ENCODE data around the gene SLCO2B1.

SLCO2B1 gene

DNA sequence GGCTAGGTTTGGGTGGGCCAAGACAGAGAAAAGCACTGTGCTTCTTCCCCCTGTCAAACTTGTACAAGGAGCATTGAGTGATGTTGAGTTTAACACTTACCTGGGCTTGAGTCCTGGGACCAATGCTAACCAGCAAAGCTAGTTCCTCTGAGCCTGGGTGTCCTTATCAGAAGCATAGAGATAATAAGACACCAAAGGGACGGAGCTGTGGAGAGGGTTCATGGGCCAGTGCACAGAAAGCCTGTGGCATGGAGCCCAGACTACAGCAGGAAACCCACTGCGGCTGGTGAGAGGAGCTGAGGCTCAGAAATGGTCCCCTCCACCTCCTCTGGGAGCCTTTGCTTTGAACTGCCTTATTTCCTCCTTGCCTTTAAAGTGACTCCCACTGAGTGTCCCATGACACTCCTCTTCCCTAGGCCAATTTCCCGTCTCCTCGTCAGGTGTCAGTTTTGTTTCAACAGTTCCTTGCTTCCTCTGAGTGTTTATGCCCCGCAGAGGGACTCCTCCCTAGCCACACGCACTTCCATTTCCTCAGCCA lies 9.4 kb downstream of the SLCO2B1 start:
- DNase-seq (ENCODE audit: low spot score in 2 of 2), result no peak
- H3K36me3 Mint-ChIP-seq (ENCODE audit: insufficient read depth), result peaks cover 2% of the 10 kb centered on the region

DNA sequence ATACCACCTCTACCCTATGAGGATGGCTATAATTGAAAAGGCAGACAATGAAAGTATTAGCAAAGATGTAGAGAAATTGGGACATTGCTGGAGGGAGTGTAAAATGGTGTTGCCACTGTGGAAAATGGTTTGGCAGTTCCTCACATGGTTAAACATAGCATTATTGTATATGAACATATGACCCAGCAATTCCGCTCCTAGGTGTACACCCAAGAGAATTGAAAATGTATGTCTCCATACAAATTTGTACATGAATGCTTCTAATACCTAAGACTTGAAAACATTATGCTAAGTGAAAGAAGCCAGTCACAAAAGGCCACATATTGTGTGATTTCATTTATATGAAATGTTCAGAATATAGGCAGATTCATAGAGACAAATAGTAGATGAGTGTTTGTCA lies 10.0 kb downstream of the SLCO2B1 start:
- no peak for DNase-seq (ENCODE audit: low spot score in 2 of 2)
- Mint-ChIP-seq H3K27ac (ENCODE audit: low read depth) (no peak overlapping the region), H3K36me3 (ENCODE audit: insufficient read depth) (peaks cover 2% of the 10 kb centered on the region), H3K4me3 (no peak overlapping the region), H3K4me1 (peaks cover 5% of the 10 kb centered on the region), H3K27me3 (peaks cover 16% of the 10 kb centered on the region), H3K9me3 (no peaks in the 10 kb centered on the region)
- no peak for ATAC-seq (replicated peaks; ENCODE audit: extremely low read depth, poor library complexity, severe bottlenecking)

More for the DNA sequence above, 9.4 kb downstream of the SLCO2B1 start:
- no peak overlapping the region for H3K4me3 Mint-ChIP-seq
- H3K27ac Mint-ChIP-seq (ENCODE audit: low read depth), result no peak overlapping the region
- H3K9me3 Mint-ChIP-seq, result no peaks in the 10 kb centered on the region
- H3K27me3 Mint-ChIP-seq, result peaks cover 16% of the 10 kb centered on the region
- H3K4me1 Mint-ChIP-seq, result peaks cover 5% of the 10 kb centered on the region
- no peak for ATAC-seq (replicated peaks; ENCODE audit: extremely low read depth, poor library complexity, severe bottlenecking)

DNA sequence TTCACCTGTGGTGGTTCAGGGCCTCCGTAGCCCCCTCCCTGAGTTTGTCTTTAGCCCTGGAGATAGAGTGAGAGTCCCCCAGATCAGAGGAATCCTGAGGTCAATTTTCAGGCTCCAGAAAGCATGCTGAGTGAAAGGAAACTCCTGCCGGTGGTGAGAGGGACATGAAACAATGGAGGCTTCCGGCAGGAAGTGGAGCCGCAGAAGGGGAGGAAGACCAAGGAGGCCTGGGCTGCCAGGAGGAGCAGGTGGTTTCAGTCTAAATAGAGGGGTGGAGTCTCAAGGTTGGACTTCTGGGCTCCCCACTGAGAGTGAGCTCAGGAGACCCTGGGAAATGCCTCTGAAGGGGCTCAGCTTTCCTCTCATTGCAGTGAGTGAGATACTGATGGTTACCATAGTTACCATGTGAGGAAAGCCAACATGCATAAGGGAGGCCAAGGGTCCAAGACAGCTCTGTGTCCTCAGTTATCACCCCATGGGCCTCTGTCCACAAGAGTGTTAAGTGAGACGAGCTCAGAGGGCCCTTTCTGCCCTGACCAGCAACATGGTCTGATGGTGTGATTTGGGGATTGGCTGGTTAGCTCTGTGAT lies 10.7 kb downstream of the SLCO2B1 start:
- Mint-ChIP-seq H3K36me3 (ENCODE audit: insufficient read depth) (peaks cover 2% of the 10 kb centered on the region), H3K9me3 (no peaks in the 10 kb centered on the region), H3K27me3 (peaks cover 16% of the 10 kb centered on the region), H3K27ac (ENCODE audit: low read depth) (no peak overlapping the region), H3K4me3 (no peak overlapping the region), H3K4me1 (peaks cover 5% of the 10 kb centered on the region)
- ATAC-seq (replicated peaks; ENCODE audit: extremely low read depth, poor library complexity, severe bottlenecking) (no peak), DNase-seq (ENCODE audit: low spot score in 2 of 2) (no peak)

DNA sequence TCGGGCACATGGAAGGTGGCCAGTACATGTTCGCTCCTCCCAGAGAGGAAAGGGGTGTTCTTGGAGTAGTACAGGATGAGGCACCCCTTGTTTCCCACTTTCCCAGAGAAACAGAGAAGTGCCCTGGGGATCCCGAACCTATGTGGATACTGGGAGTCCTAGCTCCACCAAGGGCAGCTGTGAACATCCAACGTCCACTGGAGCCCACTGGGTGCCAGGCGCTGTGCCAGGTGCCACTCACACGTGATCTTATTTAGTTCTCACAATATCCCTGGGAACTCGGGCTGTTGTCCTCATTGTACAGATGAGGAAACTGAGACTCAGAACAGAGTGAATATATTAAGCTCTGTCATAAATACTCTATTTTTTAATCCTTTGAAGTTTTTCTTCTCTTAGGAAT lies 12.0 kb downstream of the SLCO2B1 start:
- Mint-ChIP-seq H3K9me3 (no peaks in the 10 kb centered on the region), H3K27ac (ENCODE audit: low read depth) (no peak overlapping the region), H3K27me3 (peaks cover 16% of the 10 kb centered on the region), H3K4me3 (no peak overlapping the region), H3K4me1 (peaks cover 5% of the 10 kb centered on the region), H3K36me3 (ENCODE audit: insufficient read depth) (peaks cover 2% of the 10 kb centered on the region)
- DNase-seq (ENCODE audit: low spot score in 2 of 2), result no peak
- no peak for ATAC-seq (replicated peaks; ENCODE audit: extremely low read depth, poor library complexity, severe bottlenecking)

DNA sequence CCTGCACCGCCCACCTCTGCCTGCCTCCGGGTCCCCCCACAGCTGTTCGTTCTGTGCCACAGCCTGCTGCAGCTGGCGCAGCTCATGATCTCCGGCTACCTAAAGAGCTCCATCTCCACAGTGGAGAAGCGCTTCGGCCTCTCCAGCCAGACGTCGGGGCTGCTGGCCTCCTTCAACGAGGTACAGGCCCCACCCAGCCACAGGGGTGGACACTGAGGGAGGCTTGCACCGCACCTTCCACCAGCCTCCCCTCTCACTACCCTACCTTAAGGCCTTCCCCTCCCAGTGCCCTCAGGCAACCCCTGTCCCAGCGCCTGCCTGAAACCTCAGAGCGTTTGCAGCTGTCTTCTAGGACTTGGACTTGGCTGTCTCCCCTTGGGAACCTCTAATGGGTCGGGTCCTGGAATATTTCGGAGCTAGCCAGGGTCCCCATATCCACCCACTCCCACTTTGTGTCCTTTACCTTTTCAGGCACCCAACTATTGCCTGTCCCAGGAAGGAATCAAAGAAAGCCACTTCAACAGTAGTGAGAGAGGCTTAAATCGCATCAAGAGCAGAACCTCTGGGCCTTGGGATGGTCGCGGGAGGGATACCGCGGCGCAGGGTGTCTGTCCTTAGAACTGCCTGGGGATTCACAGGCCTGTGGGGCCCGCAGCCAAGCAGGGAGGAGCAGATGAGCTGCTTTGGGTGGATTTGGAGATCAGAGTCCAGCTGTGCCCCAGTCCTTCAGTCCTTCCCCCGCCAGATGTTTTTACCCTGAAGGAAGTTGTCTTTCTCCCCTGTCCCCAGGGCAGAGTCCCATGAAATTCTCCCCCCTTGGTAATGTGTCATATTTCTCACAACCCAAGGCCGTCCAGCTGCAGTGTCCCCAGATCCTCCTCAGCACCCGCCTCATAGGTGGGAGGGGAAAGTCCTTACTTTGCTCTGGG lies 13.3 kb downstream of the SLCO2B1 start:
- Mint-ChIP-seq H3K27me3 (peaks cover 16% of the 10 kb centered on the region), H3K4me3 (no peak overlapping the region), H3K27ac (ENCODE audit: low read depth) (no peak overlapping the region), H3K9me3 (no peaks in the 10 kb centered on the region), H3K36me3 (ENCODE audit: insufficient read depth) (peaks cover 2% of the 10 kb centered on the region), H3K4me1 (peaks cover 5% of the 10 kb centered on the region)
- no peak for ATAC-seq (replicated peaks; ENCODE audit: extremely low read depth, poor library complexity, severe bottlenecking)
- no peak for DNase-seq (ENCODE audit: low spot score in 2 of 2)

DNA sequence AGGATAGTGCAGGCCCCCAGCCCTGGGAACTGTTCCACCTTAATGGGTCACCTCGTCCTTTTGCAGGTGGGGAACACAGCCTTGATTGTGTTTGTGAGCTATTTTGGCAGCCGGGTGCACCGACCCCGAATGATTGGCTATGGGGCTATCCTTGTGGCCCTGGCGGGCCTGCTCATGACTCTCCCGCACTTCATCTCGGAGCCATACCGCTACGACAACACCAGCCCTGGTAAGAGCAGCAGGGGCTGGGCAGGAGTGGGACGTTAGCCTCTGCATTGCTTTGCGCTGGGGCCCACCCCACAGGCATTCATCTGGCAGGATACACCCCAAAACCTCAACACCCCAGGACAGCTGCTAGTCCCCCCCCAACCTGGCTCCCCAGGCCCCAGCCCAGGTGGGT lies 14.8 kb downstream of the SLCO2B1 start:
- ATAC-seq (replicated peaks; ENCODE audit: extremely low read depth, poor library complexity, severe bottlenecking), result no peak
- H3K4me3 Mint-ChIP-seq, result no peak overlapping the region

DNA sequence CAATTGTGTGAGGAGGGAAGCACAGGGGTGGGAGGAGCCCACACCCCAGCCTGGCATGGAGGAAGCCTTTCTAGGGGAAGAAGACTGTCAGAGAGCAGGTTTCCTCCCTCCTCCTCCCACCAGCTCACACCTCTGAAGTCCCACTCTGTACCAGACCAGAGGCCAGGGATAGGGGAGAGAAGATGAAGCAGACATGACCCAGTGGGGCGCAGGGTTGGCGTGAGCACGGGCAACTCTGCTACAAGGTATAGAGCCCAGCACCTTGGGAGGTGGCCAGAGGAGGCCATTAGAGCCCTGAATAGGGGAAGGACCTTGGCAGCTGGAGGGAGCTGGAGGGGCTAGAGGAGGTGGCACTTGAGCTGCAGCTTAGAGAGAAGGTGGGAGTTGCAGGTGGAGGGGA lies 15.9 kb downstream of the SLCO2B1 start:
- H3K27me3 Mint-ChIP-seq, result peaks cover 16% of the 10 kb centered on the region
- no peaks in the 10 kb centered on the region for H3K4me1 Mint-ChIP-seq
- ATAC-seq (replicated peaks; ENCODE audit: extremely low read depth, poor library complexity, severe bottlenecking), result no peak
- no peak overlapping the region for H3K27ac Mint-ChIP-seq (ENCODE audit: low read depth)
- no peak overlapping the region for H3K4me3 Mint-ChIP-seq
- H3K9me3 Mint-ChIP-seq, result no peaks in the 10 kb centered on the region
- peaks cover 2% of the 10 kb centered on the region for H3K36me3 Mint-ChIP-seq (ENCODE audit: insufficient read depth)
- DNase-seq (ENCODE audit: low spot score in 2 of 2), result no peak

More for the DNA sequence above, 14.8 kb downstream of the SLCO2B1 start:
- Mint-ChIP-seq H3K36me3 (ENCODE audit: insufficient read depth) (peaks cover 2% of the 10 kb centered on the region), H3K27ac (ENCODE audit: low read depth) (no peak overlapping the region), H3K4me1 (peaks cover 5% of the 10 kb centered on the region), H3K9me3 (no peaks in the 10 kb centered on the region), H3K27me3 (peaks cover 16% of the 10 kb centered on the region)
- no peak for DNase-seq (ENCODE audit: low spot score in 2 of 2)

DNA sequence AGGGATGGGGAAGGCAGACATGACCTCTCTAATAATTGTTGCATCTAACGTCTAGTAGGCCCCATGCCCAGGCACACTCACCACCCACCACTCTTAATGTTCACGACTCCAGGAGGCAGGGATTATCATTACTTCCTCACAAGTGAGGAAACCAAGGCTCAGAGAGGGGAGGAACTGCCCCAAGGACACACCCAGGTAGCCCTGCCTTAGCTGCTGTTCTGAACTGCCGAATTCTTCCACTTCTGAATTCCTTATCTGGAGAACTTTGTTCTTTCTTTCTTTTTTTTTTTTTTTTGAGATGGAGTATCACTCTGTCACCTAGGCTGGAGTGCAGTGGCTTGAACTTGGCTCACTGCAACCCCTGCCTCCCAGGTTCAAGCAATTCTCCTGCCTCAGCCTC lies 16.7 kb downstream of the SLCO2B1 start:
- no peak for DNase-seq (ENCODE audit: low spot score in 2 of 2)
- peaks cover 16% of the 10 kb centered on the region for H3K27me3 Mint-ChIP-seq
- ATAC-seq (replicated peaks; ENCODE audit: extremely low read depth, poor library complexity, severe bottlenecking), result no peak
- H3K4me3 Mint-ChIP-seq, result no peak overlapping the region
- no peaks in the 10 kb centered on the region for H3K9me3 Mint-ChIP-seq
- no peaks in the 10 kb centered on the region for H3K4me1 Mint-ChIP-seq
- H3K27ac Mint-ChIP-seq (ENCODE audit: low read depth), result no peak overlapping the region
- H3K36me3 Mint-ChIP-seq (ENCODE audit: insufficient read depth), result peaks cover 2% of the 10 kb centered on the region

DNA sequence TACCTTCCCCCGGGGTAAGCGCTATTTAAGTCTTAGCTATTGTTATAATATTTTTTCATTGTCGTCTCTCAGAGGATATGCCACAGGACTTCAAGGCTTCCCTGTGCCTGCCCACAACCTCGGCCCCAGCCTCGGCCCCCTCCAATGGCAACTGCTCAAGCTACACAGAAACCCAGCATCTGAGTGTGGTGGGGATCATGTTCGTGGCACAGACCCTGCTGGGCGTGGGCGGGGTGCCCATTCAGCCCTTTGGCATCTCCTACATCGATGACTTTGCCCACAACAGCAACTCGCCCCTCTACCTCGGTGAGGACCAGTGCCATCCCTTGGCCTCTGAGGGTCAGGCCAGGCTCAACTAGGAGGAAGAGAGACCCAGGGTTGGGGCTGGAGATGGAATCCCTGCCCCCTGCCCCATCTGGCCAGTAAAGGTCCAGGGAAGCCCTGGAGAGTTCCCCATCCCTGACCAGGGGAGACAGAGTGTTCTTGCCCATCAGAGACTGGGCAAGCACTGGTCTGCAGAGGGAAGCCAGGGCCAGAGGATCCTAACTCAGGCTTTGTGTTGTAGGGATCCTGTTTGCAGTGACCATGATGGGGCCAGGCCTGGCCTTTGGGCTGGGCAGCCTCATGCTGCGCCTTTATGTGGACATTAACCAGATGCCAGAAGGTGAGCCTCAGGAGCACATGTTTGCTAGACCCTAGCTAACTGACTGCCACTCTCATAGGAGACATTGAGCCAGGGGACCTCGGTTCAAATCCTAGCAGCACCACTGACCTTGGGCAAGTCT lies 18.4 kb downstream of the SLCO2B1 start:
- no peaks in the 10 kb centered on the region for H3K9me3 Mint-ChIP-seq
- H3K4me3 Mint-ChIP-seq, result no peak overlapping the region
- peaks cover 5% of the 10 kb centered on the region for H3K27me3 Mint-ChIP-seq
- H3K27ac Mint-ChIP-seq (ENCODE audit: low read depth), result no peak overlapping the region
- H3K36me3 Mint-ChIP-seq (ENCODE audit: insufficient read depth), result no peaks in the 10 kb centered on the region
- no peak for DNase-seq (ENCODE audit: low spot score in 2 of 2)
- H3K4me1 Mint-ChIP-seq, result peaks cover 3% of the 10 kb centered on the region
- no peak for ATAC-seq (replicated peaks; ENCODE audit: extremely low read depth, poor library complexity, severe bottlenecking)

DNA sequence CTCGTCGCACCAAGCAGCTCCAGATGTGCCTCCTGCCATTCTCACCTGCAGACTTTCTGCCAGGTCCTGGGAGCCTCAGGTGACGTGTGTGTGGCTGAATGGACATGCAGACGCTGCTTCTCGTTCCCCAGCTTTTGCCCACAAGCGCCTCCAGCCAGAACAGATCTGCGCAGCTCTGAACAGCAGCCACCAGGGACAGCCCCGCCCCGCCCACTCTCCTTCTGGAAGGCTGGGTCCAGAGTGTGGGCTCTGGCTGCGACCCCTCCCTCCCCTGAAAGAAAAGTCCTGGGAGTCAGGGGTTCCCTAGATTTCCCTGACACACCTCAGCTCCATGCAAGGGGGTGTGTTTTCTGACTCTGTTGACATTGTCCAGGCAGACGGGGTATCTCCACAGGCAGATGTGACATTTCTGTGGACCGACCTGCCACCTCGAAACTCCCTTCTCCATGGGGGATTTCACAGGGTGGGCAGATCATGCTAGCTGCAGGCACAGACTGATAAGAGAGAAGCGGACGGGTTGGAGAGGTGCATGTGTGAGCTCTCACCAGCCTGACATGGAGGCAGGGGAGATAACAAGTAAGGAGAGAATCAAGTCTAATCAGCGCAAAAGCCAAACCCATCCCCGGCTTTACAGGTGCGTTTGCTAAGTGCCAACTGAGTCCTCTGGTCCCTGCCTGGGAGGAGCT lies 19.8 kb downstream of the SLCO2B1 start:
- no peak overlapping the region for H3K27ac Mint-ChIP-seq (ENCODE audit: low read depth)
- H3K4me3 Mint-ChIP-seq, result no peak overlapping the region
- H3K27me3 Mint-ChIP-seq, result no peaks in the 10 kb centered on the region
- H3K4me1 Mint-ChIP-seq, result peaks cover 16% of the 10 kb centered on the region
- no peaks in the 10 kb centered on the region for H3K9me3 Mint-ChIP-seq
- ATAC-seq (replicated peaks; ENCODE audit: extremely low read depth, poor library complexity, severe bottlenecking), result no peak
- DNase-seq (ENCODE audit: low spot score in 2 of 2), result no peak
- no peaks in the 10 kb centered on the region for H3K36me3 Mint-ChIP-seq (ENCODE audit: insufficient read depth)

DNA sequence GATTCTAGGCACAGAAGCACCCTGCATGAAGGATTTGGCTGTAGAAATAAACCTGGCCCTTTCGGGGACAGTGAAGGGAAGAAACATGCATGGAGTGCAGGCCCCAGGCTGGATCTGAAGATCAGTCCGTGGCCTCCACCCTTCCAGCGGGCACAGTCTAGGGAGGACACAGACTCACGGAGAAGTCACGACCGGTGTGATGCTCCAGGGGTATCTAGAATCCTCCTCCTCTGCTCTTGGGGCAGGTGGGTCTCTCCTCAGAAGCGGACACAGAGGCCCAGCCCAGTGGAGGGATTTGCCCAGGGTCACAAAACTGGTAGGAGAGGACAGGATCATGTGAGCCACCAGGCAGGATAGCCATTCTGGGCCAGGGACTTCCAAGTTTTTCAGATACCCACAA lies 22.4 kb downstream of the SLCO2B1 start:
- H3K27ac Mint-ChIP-seq (ENCODE audit: low read depth), result no peak overlapping the region
- H3K27me3 Mint-ChIP-seq, result no peaks in the 10 kb centered on the region
- H3K4me1 Mint-ChIP-seq, result peaks cover 16% of the 10 kb centered on the region
- no peaks in the 10 kb centered on the region for H3K36me3 Mint-ChIP-seq (ENCODE audit: insufficient read depth)
- no peaks in the 10 kb centered on the region for H3K9me3 Mint-ChIP-seq
- DNase-seq (ENCODE audit: low spot score in 2 of 2) (no peak), ATAC-seq (replicated peaks; ENCODE audit: extremely low read depth, poor library complexity, severe bottlenecking) (no peak)
- no peak overlapping the region for H3K4me3 Mint-ChIP-seq

DNA sequence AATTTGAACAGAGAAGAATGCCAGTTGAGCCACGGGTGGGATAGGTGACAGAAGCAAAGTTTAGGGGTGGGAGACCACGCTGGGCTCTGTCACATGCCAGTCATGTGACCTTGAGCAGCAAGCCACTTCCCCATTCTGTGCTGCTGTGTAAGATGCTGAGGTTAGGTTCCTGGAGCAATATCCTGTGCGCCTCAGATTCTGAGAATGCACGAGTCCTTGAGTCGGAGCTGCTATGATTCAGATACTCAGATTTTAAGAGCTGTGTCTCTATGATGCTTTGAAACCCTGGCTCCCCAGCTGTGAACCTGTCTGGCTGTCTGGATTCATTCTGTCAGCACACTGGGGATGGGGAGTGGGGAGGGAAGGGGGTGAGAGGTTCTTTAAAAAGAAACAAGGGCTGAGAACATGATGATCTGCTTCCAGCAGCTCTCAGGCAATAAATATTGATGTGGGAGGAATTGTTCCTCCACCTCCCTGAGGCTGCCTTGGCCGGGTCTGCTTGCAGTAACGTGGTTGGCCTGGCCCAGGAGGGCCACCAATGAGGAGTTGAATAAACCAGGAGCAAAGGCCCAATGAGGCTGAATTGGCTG lies 24.0 kb downstream of the SLCO2B1 start:
- no peaks in the 10 kb centered on the region for H3K27me3 Mint-ChIP-seq
- no peaks in the 10 kb centered on the region for H3K36me3 Mint-ChIP-seq (ENCODE audit: insufficient read depth)
- no peak overlapping the region for H3K4me3 Mint-ChIP-seq
- H3K9me3 Mint-ChIP-seq, result no peaks in the 10 kb centered on the region
- H3K27ac Mint-ChIP-seq (ENCODE audit: low read depth), result peak overlapping the region; percentile 60
- peaks cover 16% of the 10 kb centered on the region for H3K4me1 Mint-ChIP-seq
- DNase-seq (ENCODE audit: low spot score in 2 of 2), result no peak
- no peak for ATAC-seq (replicated peaks; ENCODE audit: extremely low read depth, poor library complexity, severe bottlenecking)

All from central memory CD8-positive, alpha-beta T cell (primary cell).